Bronchial smooth muscle cell (primary cell): ENCODE measurements around the gene CYP4X1. TPM values are rescaled to one million over a fixed set of nuclear protein-coding genes. Genes with fewer than 3 reads are reported as not detected.

ENCODE experiments used
- total RNA-seq: library from RNA; depleted of rRNA; stranded (reverse); fragments of >200 nt; gene quantifications from 2 replicates; pipeline ENCODE4 v1.2.1, GENCODE V29; 2014

Gene CYP4X1, protein sequence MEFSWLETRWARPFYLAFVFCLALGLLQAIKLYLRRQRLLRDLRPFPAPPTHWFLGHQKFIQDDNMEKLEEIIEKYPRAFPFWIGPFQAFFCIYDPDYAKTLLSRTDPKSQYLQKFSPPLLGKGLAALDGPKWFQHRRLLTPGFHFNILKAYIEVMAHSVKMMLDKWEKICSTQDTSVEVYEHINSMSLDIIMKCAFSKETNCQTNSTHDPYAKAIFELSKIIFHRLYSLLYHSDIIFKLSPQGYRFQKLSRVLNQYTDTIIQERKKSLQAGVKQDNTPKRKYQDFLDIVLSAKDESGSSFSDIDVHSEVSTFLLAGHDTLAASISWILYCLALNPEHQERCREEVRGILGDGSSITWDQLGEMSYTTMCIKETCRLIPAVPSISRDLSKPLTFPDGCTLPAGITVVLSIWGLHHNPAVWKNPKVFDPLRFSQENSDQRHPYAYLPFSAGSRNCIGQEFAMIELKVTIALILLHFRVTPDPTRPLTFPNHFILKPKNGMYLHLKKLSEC
- total RNA-seq, result not detected in 2 replicates

GRCh38 chr1:47023268-47024140, at the start of gene CYP4X1:
Gene CYP4X1, plus strand, starts transcription at chr1:47023669. Its CDS starts 149 bp downstream, at chr1:47023818.

GRCh38 chr1:47067097-47067594, 43.7 kb downstream of the CYP4X1 start, which contains the start of gene CYP4Z1:
Gene CYP4Z1, plus strand, starts transcription at chr1:47067231. Its CDS starts 260 bp downstream, at chr1:47067491.

Other genes with a start within 250 kb of the CYP4X1 start
- gene CYP4B1, start 224.6 kb upstream of the CYP4X1 start, total RNA-seq, result not detected in 2 replicates
- gene CYP4A11, start 82.2 kb upstream of the CYP4X1 start, total RNA-seq, result not detected in 2 replicates
- not detected in 2 replicates for gene CYP4Z1, start 43.6 kb downstream of the CYP4X1 start, total RNA-seq
- not detected in 2 replicates for gene CYP4A22, start 113.8 kb downstream of the CYP4X1 start, total RNA-seq
- not detected in 2 replicates for gene PDZK1IP1, start 166.4 kb downstream of the CYP4X1 start, total RNA-seq
- not detected in 2 replicates for gene TAL1, start 208.6 kb downstream of the CYP4X1 start, total RNA-seq